ENCODE data around the gene VILL. TPM values are rescaled to one million over a fixed set of nuclear protein-coding genes. Genes with fewer than 3 reads are reported as not detected.

The VILL gene
- total RNA-seq, 1 donor from 2014 or later = 121 TPM

GRCh38 chr3:37964146-37964545, 26.4 kb upstream of the VILL start:
- no peak for DNase-seq (ENCODE audit: low read depth)
- no peaks in the 10 kb centered on the region for H3K27me3 ChIP-seq (ENCODE audit: control insufficient read depth, insufficient read depth, low read length)
- no peak overlapping the region for H3K4me3 ChIP-seq (ENCODE audit: low read depth, low read length)
- TF ChIP-seq CTCF (IDR thresholded peaks at IDR 0.05; ENCODE audit: insufficient read depth, low read length, severe bottlenecking) = no peak
- H3K36me3 ChIP-seq (ENCODE audit: control insufficient read depth, insufficient read depth, low read length) = peaks cover 5% of the 10 kb centered on the region
- FAIRE-seq = no peak

- no peak for TF ChIP-seq CTCF (IDR thresholded peaks at IDR 0.05; ENCODE audit: insufficient read depth, low read length, severe bottlenecking)
- no peak for DNase-seq (ENCODE audit: low read depth)
- no peak overlapping the region for H3K4me3 ChIP-seq (ENCODE audit: low read depth, low read length)
- FAIRE-seq = no peak
- H3K27me3 ChIP-seq (ENCODE audit: control insufficient read depth, insufficient read depth, low read length) = no peaks in the 10 kb centered on the region
- peaks cover 7% of the 10 kb centered on the region for H3K36me3 ChIP-seq (ENCODE audit: control insufficient read depth, insufficient read depth, low read length)
Observed at GRCh38 chr3:37964716-37965115, 25.9 kb upstream of the VILL start.

- peak; percentile 46 for DNase-seq (ENCODE audit: low read depth)
- FAIRE-seq = peak; percentile 90
- peak; percentile 90 for TF ChIP-seq CTCF (IDR thresholded peaks at IDR 0.05; ENCODE audit: insufficient read depth, low read length, severe bottlenecking)
- Histone ChIP-seq H3K36me3 (ENCODE audit: control insufficient read depth, insufficient read depth, low read length) (peaks cover 16% of the 10 kb centered on the region), H3K4me3 (ENCODE audit: low read depth, low read length) (no peak overlapping the region), H3K27me3 (ENCODE audit: control insufficient read depth, insufficient read depth, low read length) (no peaks in the 10 kb centered on the region)
Observed at GRCh38 chr3:37967260-37967881, 23.2 kb upstream of the VILL start.

GRCh38 chr3:37968199-37968598, 22.4 kb upstream of the VILL start:
- no peaks in the 10 kb centered on the region for H3K27me3 ChIP-seq (ENCODE audit: control insufficient read depth, insufficient read depth, low read length)
- TF ChIP-seq CTCF (IDR thresholded peaks at IDR 0.05; ENCODE audit: insufficient read depth, low read length, severe bottlenecking) = no peak
- peaks cover 18% of the 10 kb centered on the region for H3K36me3 ChIP-seq (ENCODE audit: control insufficient read depth, insufficient read depth, low read length)
- H3K4me3 ChIP-seq (ENCODE audit: low read depth, low read length) = no peak overlapping the region
- DNase-seq (ENCODE audit: low read depth) (no peak), FAIRE-seq (no peak)

GRCh38 chr3:37968813-37969595, 21.6 kb upstream of the VILL start:
- FAIRE-seq (no peak), DNase-seq (ENCODE audit: low read depth) (no peak)
- H3K4me3 ChIP-seq (ENCODE audit: low read depth, low read length) = no peak overlapping the region
- no peak for TF ChIP-seq CTCF (IDR thresholded peaks at IDR 0.05; ENCODE audit: insufficient read depth, low read length, severe bottlenecking)
- H3K36me3 ChIP-seq (ENCODE audit: control insufficient read depth, insufficient read depth, low read length) = peaks cover 20% of the 10 kb centered on the region
- H3K27me3 ChIP-seq (ENCODE audit: control insufficient read depth, insufficient read depth, low read length) = no peaks in the 10 kb centered on the region

Data from bronchial epithelial cell (primary cell).